Measurements from ENCODE around the gene FMR1. TPM values are rescaled to one million over a fixed set of nuclear protein-coding genes. Genes with fewer than 3 reads are reported as not detected.
A peak's percentile ranks its signal among the peaks of the same experiment; 100 is the strongest.

FMR1 gene
- polyA plus RNA-seq, 2 of the 4 experiments (the other 2 are of a cell fraction): 32.6 to 38.8 TPM

DNA sequence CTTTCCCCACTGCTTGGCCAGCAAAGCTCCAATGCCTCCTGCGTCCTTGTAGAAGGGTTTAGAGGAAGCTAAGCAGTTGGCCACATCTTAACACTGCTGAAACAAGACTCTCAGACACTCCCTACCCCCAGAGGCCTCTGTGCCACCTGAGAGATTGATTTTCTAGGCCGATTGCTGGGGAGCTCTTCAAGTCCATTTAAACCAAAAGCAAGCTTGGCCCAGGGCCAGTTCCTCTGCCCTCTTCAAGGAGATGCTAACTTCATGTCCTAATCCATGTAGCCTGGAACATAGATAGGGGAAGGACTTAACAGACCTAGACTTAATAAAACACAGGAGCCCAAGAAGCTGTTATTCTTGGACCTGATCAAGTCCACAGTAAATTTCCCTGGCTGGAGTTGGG, 42.3 kb downstream of the FMR1 start:
- CTCF ChIA-PET: no interaction called here
- POLR2A ChIA-PET: no interaction called here

DNA sequence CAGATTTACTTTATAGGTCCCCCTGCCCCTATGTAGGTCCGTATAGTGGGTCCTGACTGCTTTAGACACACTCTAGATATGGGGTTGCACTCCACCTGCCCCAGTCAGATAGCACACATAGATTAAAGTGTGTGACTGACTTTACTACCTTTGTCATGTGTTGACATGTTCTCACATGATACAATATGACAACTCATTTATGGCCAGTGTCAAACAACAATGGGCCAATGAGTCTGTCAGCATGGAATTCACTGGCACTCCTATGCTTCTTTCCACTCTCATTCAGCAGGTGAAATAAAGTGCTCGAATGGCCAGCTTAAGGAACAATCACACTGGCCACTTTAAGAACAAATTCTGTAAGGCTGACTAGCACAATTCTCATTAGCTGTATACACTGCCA, 45.6 kb downstream of the FMR1 start:
- FAIRE-seq (no peak), DNase-seq (ENCODE audit: low read depth in 1 of 2, low spot score in 1 of 2) (no peak), ATAC-seq (no peak)
- whole genome bisulfite sequencing (ENCODE audit: missing lambda C conversion rate): 15% methylated on average over 2 of the region's 2 CpGs
- TF ChIP-seq RAD21 (conservative IDR thresholded peaks at IDR 0.05 in 1 of 2, IDR thresholded peaks at IDR 0.05 in 1 of 2) (no peak), HDAC2 (IDR thresholded peaks at IDR 0.05) (no peak), CEBPB (IDR thresholded peaks at IDR 0.05) (no peak), FOSL2 (IDR thresholded peaks at IDR 0.05) (no peak), FOSL2 (CRISPR knock-in tag; IDR thresholded peaks at IDR 0.05) (no peak), ZFP36 (IDR thresholded peaks at IDR 0.05; ENCODE audit: borderline replicate concordance, partially characterized antibody) (no peak), SMC3 (IDR thresholded peaks at IDR 0.05) (no peak), HEYL (CRISPR knock-in tag; IDR thresholded peaks at IDR 0.05) (no peak)
- no peaks in the 10 kb centered on the region; the same call in 2 of the 3 replicates for H3K4me1 ChIP-seq
- CTCF ChIA-PET: no interaction called here
- POLR2A ChIA-PET: no interaction called here
- H3K27ac ChIP-seq: no peak overlapping the region
- H3K4me3 ChIP-seq: no peak overlapping the region
- no peak overlapping the region for H3K4me2 ChIP-seq
- H3K9me3 ChIP-seq: no peaks in the 10 kb centered on the region

More for the DNA sequence above, 42.3 kb downstream of the FMR1 start:
- no peaks in the 10 kb centered on the region for H3K9me3 ChIP-seq
- TF ChIP-seq, protein P1, sequence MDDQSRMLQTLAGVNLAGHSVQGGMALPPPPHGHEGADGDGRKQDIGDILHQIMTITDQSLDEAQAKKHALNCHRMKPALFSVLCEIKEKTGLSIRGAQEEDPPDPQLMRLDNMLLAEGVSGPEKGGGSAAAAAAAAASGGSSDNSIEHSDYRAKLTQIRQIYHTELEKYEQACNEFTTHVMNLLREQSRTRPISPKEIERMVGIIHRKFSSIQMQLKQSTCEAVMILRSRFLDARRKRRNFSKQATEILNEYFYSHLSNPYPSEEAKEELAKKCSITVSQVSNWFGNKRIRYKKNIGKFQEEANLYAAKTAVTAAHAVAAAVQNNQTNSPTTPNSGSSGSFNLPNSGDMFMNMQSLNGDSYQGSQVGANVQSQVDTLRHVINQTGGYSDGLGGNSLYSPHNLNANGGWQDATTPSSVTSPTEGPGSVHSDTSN (IDR thresholded peaks at IDR 0.05): no peak
- TF ChIP-seq CBX2 (IDR thresholded peaks at IDR 0.05; ENCODE audit: borderline replicate concordance, low read depth): no peak
- no peak for TF ChIP-seq FOXS1 (CRISPR knock-in tag; IDR thresholded peaks at IDR 0.05)
- TF ChIP-seq HMGXB4 (CRISPR knock-in tag; IDR thresholded peaks at IDR 0.05; ENCODE audit: borderline replicate concordance): no peak
- no peak for TF ChIP-seq ZSCAN20 (CRISPR knock-in tag; IDR thresholded peaks at IDR 0.05)
- TF ChIP-seq POLR2AphosphoS2 (conservative IDR thresholded peaks at IDR 0.05; ENCODE audit: low read length): no peak
- no peak for TF ChIP-seq HOXB13 (CRISPR knock-in tag; IDR thresholded peaks at IDR 0.05; ENCODE audit: low read depth)
- no peak for TF ChIP-seq ZC3H11A (IDR thresholded peaks at IDR 0.05)
- no peak for TF ChIP-seq NPAS2 (CRISPR knock-in tag; IDR thresholded peaks at IDR 0.05; ENCODE audit: borderline replicate concordance)
- FAIRE-seq (no peak), DNase-seq (ENCODE audit: low read depth in 1 of 2, low spot score in 1 of 2) (no peak), ATAC-seq (no peak)
- no peak overlapping the region for H3K4me2 ChIP-seq
- WGBS (ENCODE audit: missing lambda C conversion rate): 53% methylated on average over 2 of the region's 2 CpGs
- H3K27ac ChIP-seq: no peak overlapping the region
- peaks cover 5% of the 10 kb centered on the region; the same call in 1 of the 3 replicates for H3K4me1 ChIP-seq
- no peak overlapping the region for H3K4me3 ChIP-seq

DNA sequence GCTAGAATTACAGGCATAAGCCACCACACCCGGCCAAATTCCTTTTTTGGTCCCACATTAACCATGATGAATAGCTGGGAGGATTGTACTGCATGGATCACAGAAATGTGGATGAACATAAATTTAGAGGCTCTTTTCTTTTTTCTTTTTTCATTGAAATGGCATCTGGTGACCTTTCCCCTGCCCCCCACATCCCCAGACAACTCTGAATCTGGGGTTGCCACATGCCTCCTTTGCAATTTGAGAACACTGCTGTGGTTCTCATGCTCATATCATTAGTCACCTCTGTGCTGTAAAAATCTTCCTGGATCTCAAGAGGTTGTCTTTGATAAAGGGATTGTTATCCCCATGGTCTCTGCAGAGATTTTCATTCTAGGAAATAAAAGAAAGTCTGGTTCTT, 46.6 kb downstream of the FMR1 start:
- ChIA-PET POLR2A (no interaction called here), CTCF (no interaction called here)
- Histone ChIP-seq H3K27ac (0 out of 6 replicates have a peak overlapping the region, but pooled peaks of 1 of the 2 experiments have one; percentile 31), H3K4me1 (no peaks in the 10 kb centered on the region; the same call in 2 of the 3 replicates), H3K9me3 (no peaks in the 10 kb centered on the region), H3K4me2 (peak overlapping the region; percentile 12; the same call in 1 of the 3 replicates), H3K4me3 (no peak overlapping the region)
- 0% methylated on average over 1 of the region's 1 CpG for WGBS (ENCODE audit: missing lambda C conversion rate)
- no peak for DNase-seq (ENCODE audit: low read depth in 1 of 2, low spot score in 1 of 2)
- no peak for TF ChIP-seq HEYL (CRISPR knock-in tag; IDR thresholded peaks at IDR 0.05)
- no peak for TF ChIP-seq RAD21 (conservative IDR thresholded peaks at IDR 0.05 in 1 of 2, IDR thresholded peaks at IDR 0.05 in 1 of 2)
- no peak for TF ChIP-seq FOSB (CRISPR knock-in tag; IDR thresholded peaks at IDR 0.05)
- TF ChIP-seq CBX2 (IDR thresholded peaks at IDR 0.05; ENCODE audit: borderline replicate concordance, low read depth): no peak
- no peak for TF ChIP-seq MYC (IDR thresholded peaks at IDR 0.05; ENCODE audit: borderline replicate concordance, low read length)
- TF ChIP-seq RCOR1 (IDR thresholded peaks at IDR 0.05; ENCODE audit: low read depth, low read length): no peak
- TF ChIP-seq FOXS1 (CRISPR knock-in tag; IDR thresholded peaks at IDR 0.05): no peak
- TF ChIP-seq RNF2 (IDR thresholded peaks at IDR 0.05; ENCODE audit: borderline replicate concordance, low read depth): no peak
- no peak for TF ChIP-seq POLR2AphosphoS2 (conservative IDR thresholded peaks at IDR 0.05; ENCODE audit: low read length)
- no peak for TF ChIP-seq ZNF302 (CRISPR knock-in tag; IDR thresholded peaks at IDR 0.05)
- no peak for TF ChIP-seq ZSCAN20 (CRISPR knock-in tag; IDR thresholded peaks at IDR 0.05)
- TF ChIP-seq POLR2A (IDR thresholded peaks at IDR 0.05; ENCODE audit: low read length): no peak
- TF ChIP-seq NPAS2 (CRISPR knock-in tag; IDR thresholded peaks at IDR 0.05; ENCODE audit: borderline replicate concordance): no peak
- TF ChIP-seq NR3C1 (IDR thresholded peaks at IDR 0.05): no peak
- TF ChIP-seq, protein P2, sequence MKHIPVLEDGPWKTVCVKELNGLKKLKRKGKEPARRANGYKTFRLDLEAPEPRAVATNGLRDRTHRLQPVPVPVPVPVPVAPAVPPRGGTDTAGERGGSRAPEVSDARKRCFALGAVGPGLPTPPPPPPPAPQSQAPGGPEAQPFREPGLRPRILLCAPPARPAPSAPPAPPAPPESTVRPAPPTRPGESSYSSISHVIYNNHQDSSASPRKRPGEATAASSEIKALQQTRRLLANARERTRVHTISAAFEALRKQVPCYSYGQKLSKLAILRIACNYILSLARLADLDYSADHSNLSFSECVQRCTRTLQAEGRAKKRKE (CRISPR knock-in tag; IDR thresholded peaks at IDR 0.05; ENCODE audit: low read depth): no peak
- TF ChIP-seq PHF8 (IDR thresholded peaks at IDR 0.05; ENCODE audit: borderline replicate concordance, low read depth): no peak
- FAIRE-seq: no peak
- peak; percentile 53 to 66; a peak in 3 of 6 replicates for ATAC-seq

Data from A549 (cell line).